HG03064 (cell line): ENCODE measurements around the gene DCAF15.

Source experiments
- ATAC-seq: cut with Tn5 transposase; IDR thresholded peaks from one replicate; pipeline ENCODE4 v1.9.1; 2021; ENCODE audit warnings: low read depth; ENCODE audit not compliant: unreplicated experiment

The DCAF15 gene

DNA sequence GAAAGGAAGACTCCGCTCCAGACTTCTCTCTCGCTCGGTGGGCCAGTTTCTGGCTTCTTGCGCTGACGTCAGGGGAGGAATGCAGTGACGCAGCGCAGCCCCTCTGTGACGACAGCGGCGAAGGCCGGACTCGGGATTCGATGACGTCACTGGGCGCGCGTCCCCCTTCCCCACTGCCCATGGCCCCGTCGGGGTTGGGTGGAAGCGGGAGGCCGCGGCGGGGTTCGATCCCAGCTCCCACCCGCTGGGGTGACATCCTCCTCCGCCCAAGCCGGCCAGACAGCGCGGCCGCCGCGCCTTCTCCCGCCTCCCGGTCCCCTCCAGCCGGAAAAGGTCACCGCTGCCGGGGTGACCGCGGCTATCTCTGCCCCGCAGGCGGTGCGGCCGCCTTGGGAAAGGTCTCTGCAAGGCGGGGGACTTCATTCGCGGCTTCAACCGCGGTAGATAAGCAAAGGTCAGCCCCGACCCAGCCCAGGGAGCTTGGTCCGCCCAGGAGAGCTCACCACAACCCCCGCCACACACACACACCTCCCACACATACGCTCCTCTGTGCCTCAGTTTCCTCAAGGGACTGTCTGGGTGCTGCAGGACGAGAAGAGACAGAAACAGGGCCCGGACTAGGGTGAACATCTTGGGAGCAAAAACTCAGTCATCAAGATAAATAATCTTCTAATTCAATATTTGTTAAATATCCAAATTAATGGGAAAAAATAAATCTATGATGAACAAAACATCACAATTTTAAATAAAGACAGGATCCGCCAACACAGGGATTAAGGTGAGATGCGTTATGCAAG lies 54.7 kb downstream of the DCAF15 start:
- peak; percentile 23 for ATAC-seq
